Activated CD8-positive, alpha-beta memory T cell treated with anti-CD3 and anti-CD28 coated beads, Interleukin-2, amount 50 U/mL, for 24 hours (primary cell): Measurements from ENCODE around the gene ANO6.
"Not testable (repeated sequence)": the region's sequence is repeated elsewhere in the genome, so short reads cannot be mapped to it uniquely, and the experiment has no call there.

Experiments
- DNase-seq: peaks from one replicate; pipeline ENCODE4 v3.0.0-alpha.2; 2020; ENCODE audit errors: extremely low read depth

The ANO6 gene

GRCh38 chr12:45235087-45236025, 19.5 kb downstream of the ANO6 start:
- no peak for DNase-seq

- not testable (repeated sequence) for DNase-seq
Measured at GRCh38 chr12:45236383-45236782, 20.5 kb downstream of the ANO6 start.

GRCh38 chr12:45242180-45242579, 26.3 kb downstream of the ANO6 start:
- no peak for DNase-seq

- no peak for DNase-seq
Measured at GRCh38 chr12:45243963-45244362, 28.1 kb downstream of the ANO6 start.

- no peak for DNase-seq
Measured at GRCh38 chr12:45244561-45245343, 28.9 kb downstream of the ANO6 start.

GRCh38 chr12:45246236-45246635, 30.3 kb downstream of the ANO6 start:
- no peak for DNase-seq

GRCh38 chr12:45247589-45247988, 31.7 kb downstream of the ANO6 start:
- DNase-seq, result no peak

- no peak for DNase-seq
Measured at GRCh38 chr12:45248095-45248494, 32.2 kb downstream of the ANO6 start.

- DNase-seq, result no peak
Measured at GRCh38 chr12:45254254-45254653, 38.4 kb downstream of the ANO6 start.

GRCh38 chr12:45256721-45257120, 40.8 kb downstream of the ANO6 start:
- no peak for DNase-seq

- no peak for DNase-seq
Measured at GRCh38 chr12:45257185-45257930, 41.5 kb downstream of the ANO6 start.

GRCh38 chr12:45259675-45260074, 43.8 kb downstream of the ANO6 start:
- DNase-seq, result no peak

- no peak for DNase-seq
Measured at GRCh38 chr12:45260104-45260815, 44.4 kb downstream of the ANO6 start.

GRCh38 chr12:45260854-45261253, 45.0 kb downstream of the ANO6 start:
- DNase-seq, result no peak

- DNase-seq, result not testable (repeated sequence)
Measured at GRCh38 chr12:45262185-45262584, 46.3 kb downstream of the ANO6 start.

- no peak for DNase-seq
Measured at GRCh38 chr12:45263587-45263986, 47.7 kb downstream of the ANO6 start.

GRCh38 chr12:45268672-45269411, 52.9 kb downstream of the ANO6 start:
- DNase-seq, result no peak

GRCh38 chr12:45269412-45269751, 53.5 kb downstream of the ANO6 start:
- no peak for DNase-seq

- no peak for DNase-seq
Measured at GRCh38 chr12:45270951-45271350, 55.1 kb downstream of the ANO6 start.

- DNase-seq, result no peak
Measured at GRCh38 chr12:45273717-45274271, 57.9 kb downstream of the ANO6 start.
